22Rv1 (cell line): ENCODE measurements around the gene MXRA7.

Experiments
- CTCF ChIP-seq: fragments of 450-650 bp; IDR thresholded peaks from 2 replicates; pipeline ENCODE4 v1.5.1; 2017; ENCODE audit warnings: mild to moderate bottlenecking
- ZFX ChIP-seq: fragments of 450-650 bp; IDR thresholded peaks from 2 replicates; pipeline ENCODE4 v1.6.1; 2017; ENCODE audit warnings: antibody characterized with exemption, borderline replicate concordance

- TF ChIP-seq CTCF (no peak), ZFX (no peak)
Observed at GRCh38 chr17:76726231-76726775, 15.5 kb upstream of the MXRA7 start, which contains the start of gene JMJD6.
